Thymus (tissue), 11 donors: Measurements from ENCODE around the gene ZNF689. TPM values are rescaled to one million over a fixed set of nuclear protein-coding genes. Genes with fewer than 3 reads are reported as not detected.

ENCODE experiments used
- DNase-seq, 9 donors: peaks; one replicate each; pipeline ENCODE4 v3.0.0-alpha.2; 2013; ENCODE audit warnings: low spot score in 9 of 9, low read depth in 6 of 9, missing footprints in 1 of 9
- H3K27ac ChIP-seq, 2 donors: one replicate each; pipeline ENCODE4 v1.5.1; 2013; ENCODE audit warnings: control low read depth in 1 of 2, low read depth in 1 of 2, low read length in 1 of 2, mild to moderate bottlenecking in 1 of 2, moderate library complexity in 1 of 2
- H3K27me3 ChIP-seq, 2 donors: one replicate each; pipeline ENCODE4 v1.5.1; 2013; ENCODE audit warnings: low read length in 1 of 2; ENCODE audit not compliant: control insufficient read depth in 2 of 2, insufficient read depth in 1 of 2
- H3K36me3 ChIP-seq, 2 donors: one replicate each; pipeline ENCODE4 v1.5.1; 2013; ENCODE audit warnings: low read length in 1 of 2, mild to moderate bottlenecking in 1 of 2, moderate library complexity in 1 of 2; ENCODE audit not compliant: control insufficient read depth in 2 of 2, insufficient read depth in 2 of 2
- H3K4me1 ChIP-seq, 2 donors: one replicate each; pipeline ENCODE4 v1.5.1; 2013; ENCODE audit warnings: low read length in 2 of 2; ENCODE audit not compliant: control insufficient read depth in 2 of 2, insufficient read depth in 2 of 2
- H3K4me3 ChIP-seq, 2 donors: one replicate each; pipeline ENCODE4 v1.5.1; 2013; ENCODE audit warnings: low read length in 2 of 2, control low read depth in 1 of 2, mild to moderate bottlenecking in 1 of 2
- H3K9me3 ChIP-seq, 2 donors: one replicate each; pipeline ENCODE4 v1.5.1; 2013; ENCODE audit warnings: low read length in 1 of 2, mild to moderate bottlenecking in 1 of 2; ENCODE audit not compliant: control insufficient read depth in 2 of 2, insufficient read depth in 1 of 2
- WGBS: extraction: QIAGEN DNeasy Blood & Tissue Kit; methylation state at CpG from one replicate; pipeline ENCODE4 v1.1.7; 2013; 5-methylcytosine and 5-hydroxymethylcytosine counted together
- polyA plus RNA-seq: library from polyadenylated mRNA; stranded (reverse); fragments of 200-250 nt; gene quantifications from one replicate; pipeline ENCODE4 v1.2.3, GENCODE V29; 2013
- total RNA-seq: library from RNA; stranded (reverse); fragments of 120-200 nt; gene quantifications from one replicate; pipeline ENCODE4 v1.2.4, GENCODE V29; 2013
- donor health status: healthy.

ZNF689 gene
- total and polyA plus RNA-seq, 2 donors = 4.3 to 7.3 TPM

DNA sequence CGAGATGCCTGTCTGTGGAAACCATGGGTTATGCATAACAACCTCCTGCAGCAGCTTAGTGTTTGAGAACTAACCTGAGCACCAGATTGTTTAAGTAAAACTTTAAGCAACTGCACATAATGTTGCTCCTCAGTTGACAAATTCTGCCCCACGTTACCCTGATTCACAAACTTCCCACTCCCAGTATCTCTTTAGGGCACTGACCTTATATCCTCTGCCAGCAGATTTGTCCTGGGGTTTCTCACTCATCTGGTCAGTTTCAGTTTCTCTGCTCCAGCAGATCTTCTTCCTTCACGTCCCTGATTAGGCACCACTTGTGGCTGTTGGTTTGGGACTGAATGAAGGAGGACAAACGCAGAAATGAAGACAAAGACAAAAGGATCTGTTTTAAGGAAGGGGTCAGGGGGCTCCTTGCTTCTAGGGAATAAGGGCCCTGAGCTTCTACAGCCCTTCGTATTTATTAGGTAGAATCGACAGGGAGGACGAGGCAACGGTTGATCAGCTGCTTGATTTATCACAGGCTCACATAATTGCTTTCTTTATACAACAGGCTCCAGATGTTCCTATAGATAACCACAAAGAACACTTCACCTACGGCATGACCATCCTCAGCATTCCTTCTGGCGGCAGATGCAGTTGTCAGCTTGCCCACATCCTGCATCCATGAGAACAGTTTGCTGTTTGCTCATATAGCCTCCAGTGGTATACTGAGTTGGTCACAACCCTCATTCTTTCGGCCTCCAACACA, 13.5 kb upstream of the ZNF689 start:
- no peak for DNase-seq
- Histone ChIP-seq H3K4me1 (peaks cover 0 to 3% of the 10 kb centered on the region in 2 donors), H3K27ac (no peak overlapping the region), H3K9me3 (peaks cover 0 to 11% of the 10 kb centered on the region in 2 donors), H3K27me3 (no peaks in the 10 kb centered on the region), H3K36me3 (no peaks in the 10 kb centered on the region), H3K4me3 (no peak overlapping the region)
- WGBS = 82% methylated on average over 11 of the region's 11 CpGs

DNA sequence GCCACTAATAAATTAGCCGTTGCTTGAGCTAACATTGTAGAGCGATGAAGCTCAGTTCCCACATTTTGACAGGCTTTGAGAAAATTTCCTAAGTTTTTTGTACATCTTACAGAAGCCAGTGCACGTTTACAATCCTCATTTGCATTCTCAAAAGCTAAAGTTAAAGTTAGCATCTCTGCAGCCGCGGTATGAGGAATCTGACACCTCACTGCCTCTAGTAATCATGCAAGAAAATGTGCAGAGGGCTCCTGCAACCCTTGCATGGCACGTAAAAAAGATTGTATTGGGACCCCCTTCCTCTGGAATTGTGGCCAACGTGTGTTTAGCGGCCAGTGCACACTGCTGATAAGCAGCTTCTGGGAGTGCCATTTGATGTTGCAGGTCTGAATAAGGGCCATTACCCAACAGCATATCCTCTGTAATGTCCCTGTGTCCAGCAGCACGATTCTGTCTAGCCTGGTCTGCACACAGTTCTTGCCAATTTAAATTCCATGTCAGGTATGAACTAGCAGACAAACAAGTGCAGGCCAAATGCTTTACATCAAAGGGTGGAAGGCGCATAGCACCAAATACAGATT, 12.4 kb upstream of the ZNF689 start:
- Histone ChIP-seq H3K4me3 (no peak overlapping the region), H3K27me3 (no peaks in the 10 kb centered on the region), H3K36me3 (no peaks in the 10 kb centered on the region), H3K4me1 (no peaks in the 10 kb centered on the region), H3K27ac (no peak overlapping the region), H3K9me3 (peaks cover 0 to 11% of the 10 kb centered on the region in 2 donors)
- 79% methylated on average over 10 of the region's 10 CpGs for WGBS
- no peak for DNase-seq

DNA sequence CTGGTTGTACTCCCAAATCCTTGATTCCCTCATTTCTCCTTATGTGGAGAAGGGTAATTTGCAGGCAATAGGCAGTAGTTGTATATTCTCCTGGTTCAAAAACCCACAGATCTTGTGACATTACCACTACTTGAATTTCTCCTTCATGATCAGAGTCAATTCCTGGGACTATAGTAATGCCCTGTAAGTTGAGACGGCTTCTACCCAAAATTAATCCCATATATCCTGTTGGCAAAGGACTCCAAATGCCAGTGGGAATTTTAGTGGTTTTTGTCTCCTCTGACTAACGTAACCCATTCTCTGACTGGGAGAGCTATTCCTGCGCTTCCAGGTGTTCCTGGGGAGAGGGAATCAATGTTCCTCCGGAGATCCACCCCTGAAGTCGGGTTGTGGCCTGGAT, 11.6 kb upstream of the ZNF689 start:
- DNase-seq = no peak
- Histone ChIP-seq H3K27me3 (no peaks in the 10 kb centered on the region), H3K36me3 (no peaks in the 10 kb centered on the region), H3K9me3 (peaks cover 0 to 11% of the 10 kb centered on the region in 2 donors), H3K4me3 (no peak overlapping the region), H3K4me1 (no peaks in the 10 kb centered on the region), H3K27ac (no peak overlapping the region)
- 91% methylated on average over 5 of the region's 5 CpGs for WGBS

DNA sequence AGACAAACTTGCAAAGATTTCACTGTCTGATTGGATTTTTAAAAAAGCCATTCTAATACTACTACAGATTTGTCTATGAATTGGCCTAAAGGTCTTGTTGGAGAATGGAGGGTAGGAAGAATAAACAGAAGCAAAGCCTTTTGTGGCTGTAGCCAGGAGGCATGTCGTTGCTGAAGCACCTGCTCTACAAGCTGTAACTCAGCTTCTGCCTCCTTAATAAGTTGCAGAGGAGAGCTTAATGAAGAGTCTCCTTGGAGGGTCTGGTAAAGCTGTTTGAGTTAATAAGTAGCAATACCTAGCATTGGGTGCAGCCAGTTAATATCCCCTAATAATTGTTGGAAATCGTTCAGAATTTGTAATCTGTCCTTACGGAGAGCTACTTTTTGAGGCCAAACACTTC, 10.0 kb upstream of the ZNF689 start:
- WGBS = 88% methylated on average over 3 of the region's 3 CpGs

DNA sequence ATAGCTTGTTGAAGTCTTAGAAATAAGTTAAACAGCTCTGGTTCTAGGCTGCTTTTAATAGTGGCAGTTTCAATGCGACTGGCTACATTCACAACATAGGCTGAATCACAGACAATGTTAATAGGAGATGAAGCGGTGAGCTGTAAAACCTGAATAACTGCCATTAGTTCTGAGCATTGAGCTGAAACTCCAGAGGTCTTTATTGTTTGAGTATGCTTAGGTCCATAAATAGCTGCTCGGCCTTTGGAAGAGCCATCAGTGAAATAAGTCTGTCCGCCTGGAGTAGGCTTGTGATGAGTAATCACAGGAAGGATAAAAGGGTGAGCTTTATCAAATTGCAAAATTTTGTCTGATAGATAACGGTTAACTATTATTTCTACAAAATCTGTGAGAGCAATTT, 9.4 kb upstream of the ZNF689 start:
- H3K27me3 ChIP-seq = no peaks in the 10 kb centered on the region
- no peaks in the 10 kb centered on the region for H3K4me1 ChIP-seq
- 97% methylated on average over 5 of the region's 5 CpGs for WGBS
- H3K9me3 ChIP-seq = peaks cover 0 to 14% of the 10 kb centered on the region in 2 donors
- DNase-seq = no peak
- no peaks in the 10 kb centered on the region for H3K36me3 ChIP-seq
- no peak overlapping the region for H3K27ac ChIP-seq
- no peak overlapping the region for H3K4me3 ChIP-seq

More for the DNA sequence above, 10.0 kb upstream of the ZNF689 start:
- Histone ChIP-seq H3K4me1 (no peaks in the 10 kb centered on the region), H3K4me3 (no peak overlapping the region), H3K27me3 (no peaks in the 10 kb centered on the region), H3K27ac (no peak overlapping the region), H3K36me3 (no peaks in the 10 kb centered on the region), H3K9me3 (peaks cover 0 to 16% of the 10 kb centered on the region in 2 donors)
- no peak for DNase-seq

DNA sequence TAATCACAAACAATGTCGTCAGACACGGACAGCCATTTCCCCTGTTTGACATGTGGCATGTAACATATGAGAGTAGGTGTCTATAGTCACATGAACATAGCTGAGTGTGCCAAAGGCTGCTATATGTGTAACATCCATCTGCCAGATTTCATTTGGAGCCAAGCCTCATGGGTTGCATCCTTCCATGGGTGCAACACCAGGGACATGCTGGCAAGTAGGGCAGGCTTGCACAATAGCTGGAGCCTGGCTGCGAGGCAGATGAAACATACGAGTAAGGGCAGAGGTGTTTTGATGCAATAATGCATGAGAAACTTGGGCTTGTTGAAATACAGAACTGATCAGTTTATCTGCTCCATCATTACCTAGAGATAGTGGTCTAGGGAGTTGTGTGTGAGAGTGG, 9.0 kb upstream of the ZNF689 start:
- Histone ChIP-seq H3K27ac (no peak overlapping the region), H3K27me3 (no peaks in the 10 kb centered on the region)

DNA sequence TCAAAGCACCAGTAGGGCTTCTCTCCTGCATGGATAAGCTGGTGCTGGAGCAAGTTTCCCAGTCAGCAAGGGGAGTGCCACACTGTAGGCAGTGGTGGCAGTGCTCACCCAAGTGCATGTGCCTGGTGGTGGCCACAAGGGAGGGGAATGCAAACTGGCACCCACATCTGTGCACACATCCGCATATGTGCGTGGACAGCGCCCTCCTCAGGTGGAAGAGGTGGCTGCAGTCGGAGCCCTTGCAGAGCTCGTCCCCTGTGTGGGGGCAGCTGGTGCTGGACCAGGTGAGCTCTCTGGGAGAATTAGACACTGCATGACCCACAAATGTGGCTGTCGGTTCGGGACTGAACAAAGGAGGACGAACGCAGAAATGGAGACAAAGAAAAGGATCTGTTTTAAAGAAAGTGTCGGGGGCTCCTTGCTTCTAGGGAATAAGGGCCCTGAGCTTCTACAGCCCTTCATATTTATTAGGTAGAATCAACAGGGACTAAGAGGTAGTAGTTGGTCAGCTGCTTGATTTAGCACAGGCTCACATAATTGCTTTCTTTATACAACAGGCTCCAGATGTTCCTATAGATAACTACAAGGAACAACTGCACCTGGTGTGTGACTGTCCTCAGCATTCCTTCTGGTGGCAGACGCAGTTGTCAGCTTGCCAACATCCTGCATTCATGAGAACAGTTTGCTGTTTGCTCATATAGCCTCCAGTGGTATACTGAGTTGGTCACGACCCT, 5.3 kb upstream of the ZNF689 start:
- peak in 2 of 9 donors; percentile 38 to 50 for DNase-seq
- no peaks in the 10 kb centered on the region for H3K27me3 ChIP-seq
- H3K36me3 ChIP-seq = no peaks in the 10 kb centered on the region
- peaks cover 0 to 6% of the 10 kb centered on the region in 2 donors for H3K9me3 ChIP-seq
- H3K27ac ChIP-seq = no peak overlapping the region
- peaks cover 0 to 5% of the 10 kb centered on the region in 2 donors for H3K4me1 ChIP-seq
- 75% methylated on average over 12 of the region's 12 CpGs for WGBS
- no peak overlapping the region for H3K4me3 ChIP-seq

More for the DNA sequence above, 9.0 kb upstream of the ZNF689 start:
- 96% methylated on average over 4 of the region's 4 CpGs for WGBS
- Histone ChIP-seq H3K36me3 (no peaks in the 10 kb centered on the region), H3K9me3 (peaks cover 0 to 10% of the 10 kb centered on the region in 2 donors), H3K4me1 (no peaks in the 10 kb centered on the region), H3K4me3 (no peak overlapping the region)
- DNase-seq = no peak

DNA sequence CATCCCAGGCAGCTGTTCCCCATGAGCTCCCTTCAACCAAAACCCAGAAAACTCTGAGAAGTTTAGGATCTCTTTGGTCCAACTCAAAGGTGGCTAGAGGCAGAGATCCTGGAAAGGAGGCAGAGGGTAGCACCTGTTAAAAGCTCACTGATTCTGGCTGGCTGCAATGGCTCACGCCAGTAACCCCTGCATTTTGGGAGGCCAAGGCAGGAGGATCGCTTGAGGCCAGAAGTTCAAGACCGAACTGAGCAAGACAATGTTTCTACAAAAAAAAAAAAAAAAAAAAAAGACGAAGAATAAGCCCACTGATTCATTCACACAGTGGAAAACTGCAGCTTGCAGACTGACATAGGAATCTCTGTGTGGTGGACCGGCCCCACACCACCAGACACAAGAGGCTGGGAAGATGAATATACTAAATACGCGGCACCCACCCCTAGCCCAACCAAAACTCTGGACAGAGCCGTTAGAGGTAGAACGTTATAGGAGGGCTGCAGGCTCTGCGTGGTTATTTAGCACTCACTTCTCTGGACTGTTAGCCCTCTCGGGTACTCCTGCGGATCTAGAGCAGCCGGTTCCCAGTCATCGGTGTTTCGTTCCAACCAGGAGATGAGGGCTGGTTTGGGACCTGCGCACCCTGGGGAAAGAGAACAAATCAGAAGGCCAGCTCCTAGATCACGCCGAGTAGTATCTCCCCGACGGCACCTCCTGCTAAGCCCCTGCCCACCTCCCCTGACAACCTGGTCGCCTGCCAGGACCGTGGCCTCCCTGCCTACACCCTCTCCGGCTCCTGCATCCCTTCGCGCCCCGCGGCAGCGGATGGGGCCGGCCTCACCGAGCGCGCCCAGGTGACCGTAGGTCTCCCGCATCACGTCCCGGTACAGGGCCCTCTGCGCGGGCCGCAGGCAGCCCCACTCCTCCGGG, 925 bp downstream of the ZNF689 start:
- Histone ChIP-seq H3K27me3 (no peaks in the 10 kb centered on the region), H3K4me1 (peaks cover 2 to 19% of the 10 kb centered on the region in 2 donors), H3K27ac (peak overlapping the region; percentile 83 to 88), H3K36me3 (peaks cover 16 to 25% of the 10 kb centered on the region in 2 donors), H3K4me3 (peak overlapping the region; percentile 70 to 97), H3K9me3 (peaks cover 0 to 7% of the 10 kb centered on the region in 2 donors)
- WGBS = 19% methylated on average over 40 of the region's 40 CpGs
- DNase-seq = peak in 4 of 9 donors; percentile 4 to 38 (median 25)
